HL-60 (cell line): ENCODE results near the gene DAND5.

ENCODE experiments used
- POLR2AphosphoS5 ChIP-seq: IDR thresholded peaks from 2 replicates; pipeline ENCODE4 v1.6.1; 2012; ENCODE audit warnings: low read depth
- REST ChIP-seq: IDR thresholded peaks from 2 replicates; pipeline ENCODE4 v1.6.1; 2012; ENCODE audit warnings: low read depth; ENCODE audit not compliant: insufficient replicate concordance
- TF ChIP-seq, protein P1 (sequence below): IDR thresholded peaks from one replicate; pipeline ENCODE4 v1.5.1; 2011; ENCODE audit warnings: low read length, control low read depth, inconsistent platforms; ENCODE audit not compliant: insufficient read depth

- no peak for TF ChIP-seq POLR2AphosphoS5
- TF ChIP-seq, protein P1, sequence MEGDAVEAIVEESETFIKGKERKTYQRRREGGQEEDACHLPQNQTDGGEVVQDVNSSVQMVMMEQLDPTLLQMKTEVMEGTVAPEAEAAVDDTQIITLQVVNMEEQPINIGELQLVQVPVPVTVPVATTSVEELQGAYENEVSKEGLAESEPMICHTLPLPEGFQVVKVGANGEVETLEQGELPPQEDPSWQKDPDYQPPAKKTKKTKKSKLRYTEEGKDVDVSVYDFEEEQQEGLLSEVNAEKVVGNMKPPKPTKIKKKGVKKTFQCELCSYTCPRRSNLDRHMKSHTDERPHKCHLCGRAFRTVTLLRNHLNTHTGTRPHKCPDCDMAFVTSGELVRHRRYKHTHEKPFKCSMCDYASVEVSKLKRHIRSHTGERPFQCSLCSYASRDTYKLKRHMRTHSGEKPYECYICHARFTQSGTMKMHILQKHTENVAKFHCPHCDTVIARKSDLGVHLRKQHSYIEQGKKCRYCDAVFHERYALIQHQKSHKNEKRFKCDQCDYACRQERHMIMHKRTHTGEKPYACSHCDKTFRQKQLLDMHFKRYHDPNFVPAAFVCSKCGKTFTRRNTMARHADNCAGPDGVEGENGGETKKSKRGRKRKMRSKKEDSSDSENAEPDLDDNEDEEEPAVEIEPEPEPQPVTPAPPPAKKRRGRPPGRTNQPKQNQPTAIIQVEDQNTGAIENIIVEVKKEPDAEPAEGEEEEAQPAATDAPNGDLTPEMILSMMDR, result no peak
- no peak for TF ChIP-seq REST
Observed at GRCh38 chr19:12997967-12998940, 28.9 kb downstream of the DAND5 start.
